Endodermal cell (in vitro differentiated cells): ENCODE results near the gene RELCH. TPM values are rescaled to one million over a fixed set of nuclear protein-coding genes. Genes with fewer than 3 reads are reported as not detected.

ENCODE experiments used
- DNase-seq: peaks from one replicate; pipeline ENCODE4 v3.0.0-alpha.2; 2017
- H3K27ac ChIP-seq: 2 replicates; pipeline ENCODE4 v1.5.1; 2013; ENCODE audit warnings: mild to moderate bottlenecking, low read depth, low read length, moderate library complexity
- H3K27me3 ChIP-seq: 2 replicates; pipeline ENCODE4 v1.6.1; 2013; ENCODE audit warnings: mild to moderate bottlenecking, low read length, moderate library complexity; ENCODE audit not compliant: insufficient read depth, control insufficient read depth, poor library complexity, severe bottlenecking
- H3K36me3 ChIP-seq: 2 replicates; pipeline ENCODE4 v1.7.0; 2013; ENCODE audit warnings: mild to moderate bottlenecking, low read length, moderate library complexity; ENCODE audit not compliant: control insufficient read depth, insufficient read depth
- H3K4me1 ChIP-seq: one replicate; pipeline ENCODE4 v1.7.0; 2013; ENCODE audit warnings: low read length; ENCODE audit not compliant: control insufficient read depth, insufficient read depth
- H3K4me3 ChIP-seq: 2 replicates; pipeline ENCODE4 v1.5.1; 2013; ENCODE audit warnings: mild to moderate bottlenecking, low read length, moderate library complexity
- H3K9ac ChIP-seq: 2 replicates; pipeline ENCODE4 v1.6.1; 2013; ENCODE audit warnings: mild to moderate bottlenecking, low read length, moderate library complexity; ENCODE audit not compliant: poor library complexity, severe bottlenecking; ENCODE audit errors: extremely low read depth
- H3K9me3 ChIP-seq: 2 replicates; pipeline ENCODE4 v1.6.1; 2013; ENCODE audit warnings: mild to moderate bottlenecking, low read length, moderate library complexity; ENCODE audit not compliant: control insufficient read depth
- H3K27ac Mint-ChIP-seq: 2 replicates; pipeline ENCODE4 v1.8.0; 2020; ENCODE audit warnings: mixed read lengths
- H3K27me3 Mint-ChIP-seq: 2 replicates; pipeline ENCODE4 v1.8.0; 2021; ENCODE audit warnings: mild to moderate bottlenecking, mixed read lengths; ENCODE audit not compliant: insufficient read depth
- H3K36me3 Mint-ChIP-seq: 2 replicates; pipeline ENCODE4 v1.8.0; 2020; ENCODE audit warnings: low read depth, mixed read lengths
- H3K4me1 Mint-ChIP-seq: 2 replicates; pipeline ENCODE4 v1.8.0; 2020; ENCODE audit warnings: mixed read lengths
- H3K4me3 Mint-ChIP-seq: 2 replicates; pipeline ENCODE4 v1.8.0; 2020; ENCODE audit warnings: mild to moderate bottlenecking, moderate library complexity, mixed read lengths
- H3K9me3 Mint-ChIP-seq: 2 replicates; pipeline ENCODE4 v1.8.0; 2020; ENCODE audit warnings: mild to moderate bottlenecking, mixed read lengths
- WGBS, 2 experiments: methylation state at CpG; one replicate each; pipeline versions ENCODE4 v1.1.5 to v1.1.7; 2013; ENCODE audit warnings: missing lambda C conversion rate in 2 of 2, mixed read lengths in 1 of 2; ENCODE audit not compliant: insufficient coverage in 1 of 2, insufficient read length in 1 of 2; 5-methylcytosine and 5-hydroxymethylcytosine counted together
- total RNA-seq, 2 donors: library from RNA; stranded (reverse); fragmentation: NEBNext Ultra II Directional in 1 of 2; extraction: Animal tissue kit (Norgen Biotek cat#: 25700) in 1 of 2; gene quantifications; 2 replicates in 1 of 2; 3 replicates in 1 of 2; pipeline ENCODE4 v1.2.1, GENCODE V29; 2021
- TF ChIP-seq, protein P1 (sequence below): fragments of 200-600 bp; sonication (generic); conservative IDR thresholded peaks from 2 replicates; pipeline ENCODE4 v1.5.0; 2021; ENCODE audit warnings: antibody characterized with exemption, mild to moderate bottlenecking

The RELCH gene
- total RNA-seq, 2 donors from 2014 or later = 29.4 to 32.0 TPM

DNA sequence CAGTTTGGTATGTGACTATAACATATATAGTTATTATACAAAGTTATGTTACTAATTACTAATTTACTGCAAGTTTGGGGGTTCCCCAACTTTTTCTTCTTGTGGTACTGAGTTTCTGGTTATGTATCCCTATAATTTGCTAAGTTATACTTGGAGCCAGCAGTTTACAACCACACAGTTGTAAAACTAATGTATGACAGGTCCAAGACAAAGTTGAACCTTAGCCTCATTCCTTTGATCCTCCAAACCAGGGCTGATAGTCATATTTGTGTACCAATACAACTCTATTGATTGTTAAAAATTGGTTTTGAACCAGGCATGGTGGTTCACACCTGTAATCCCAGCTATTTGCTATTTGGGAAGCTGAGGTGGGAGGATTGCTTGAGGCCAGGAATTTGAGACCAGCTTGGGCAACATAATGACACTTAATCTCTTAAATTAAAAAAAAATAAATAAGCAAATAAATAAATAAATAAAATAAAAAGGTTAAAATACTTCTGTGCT lies 24.3 kb downstream of the RELCH start:
- no peak for DNase-seq
- no peak overlapping the region for H3K27ac Mint-ChIP-seq
- no peak overlapping the region for H3K4me3 ChIP-seq
- H3K4me1 ChIP-seq = peaks cover 4% of the 10 kb centered on the region
- H3K36me3 Mint-ChIP-seq = peaks cover 15% of the 10 kb centered on the region
- H3K27ac ChIP-seq = no peak overlapping the region
- H3K36me3 ChIP-seq = peaks cover 40% of the 10 kb centered on the region
- H3K4me1 Mint-ChIP-seq = peaks cover 3% of the 10 kb centered on the region
- H3K27me3 Mint-ChIP-seq = no peaks in the 10 kb centered on the region
- no peaks in the 10 kb centered on the region for H3K9me3 Mint-ChIP-seq
- H3K9me3 ChIP-seq = no peaks in the 10 kb centered on the region
- no peak overlapping the region for H3K9ac ChIP-seq
- no peak overlapping the region for H3K4me3 Mint-ChIP-seq
- TF ChIP-seq, protein P1, sequence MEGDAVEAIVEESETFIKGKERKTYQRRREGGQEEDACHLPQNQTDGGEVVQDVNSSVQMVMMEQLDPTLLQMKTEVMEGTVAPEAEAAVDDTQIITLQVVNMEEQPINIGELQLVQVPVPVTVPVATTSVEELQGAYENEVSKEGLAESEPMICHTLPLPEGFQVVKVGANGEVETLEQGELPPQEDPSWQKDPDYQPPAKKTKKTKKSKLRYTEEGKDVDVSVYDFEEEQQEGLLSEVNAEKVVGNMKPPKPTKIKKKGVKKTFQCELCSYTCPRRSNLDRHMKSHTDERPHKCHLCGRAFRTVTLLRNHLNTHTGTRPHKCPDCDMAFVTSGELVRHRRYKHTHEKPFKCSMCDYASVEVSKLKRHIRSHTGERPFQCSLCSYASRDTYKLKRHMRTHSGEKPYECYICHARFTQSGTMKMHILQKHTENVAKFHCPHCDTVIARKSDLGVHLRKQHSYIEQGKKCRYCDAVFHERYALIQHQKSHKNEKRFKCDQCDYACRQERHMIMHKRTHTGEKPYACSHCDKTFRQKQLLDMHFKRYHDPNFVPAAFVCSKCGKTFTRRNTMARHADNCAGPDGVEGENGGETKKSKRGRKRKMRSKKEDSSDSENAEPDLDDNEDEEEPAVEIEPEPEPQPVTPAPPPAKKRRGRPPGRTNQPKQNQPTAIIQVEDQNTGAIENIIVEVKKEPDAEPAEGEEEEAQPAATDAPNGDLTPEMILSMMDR = no peak
- H3K27me3 ChIP-seq = no peaks in the 10 kb centered on the region

DNA sequence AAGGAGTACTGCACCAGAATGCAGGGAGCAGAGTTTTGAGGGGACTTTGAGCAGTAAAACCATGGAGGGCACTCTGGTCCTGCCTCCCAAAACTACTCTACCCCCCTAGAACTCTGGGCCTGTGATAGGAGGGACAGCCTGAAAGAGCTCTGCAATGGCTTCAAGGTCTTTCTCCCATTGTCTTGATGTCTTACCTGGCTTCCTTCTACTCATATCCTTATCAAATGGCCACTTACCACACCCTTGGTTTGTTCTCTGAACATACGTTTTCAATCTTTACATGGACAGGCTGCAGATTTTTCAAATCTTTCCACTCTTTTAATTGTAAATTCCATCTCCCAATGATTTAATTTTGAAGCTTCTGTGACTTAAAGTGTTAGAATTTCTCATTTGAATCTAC lies 27.7 kb downstream of the RELCH start:
- H3K9ac ChIP-seq = no peak overlapping the region
- no peak for DNase-seq
- Mint-ChIP-seq H3K27ac (no peak overlapping the region), H3K27me3 (no peaks in the 10 kb centered on the region), H3K4me1 (peaks cover 3% of the 10 kb centered on the region), H3K9me3 (no peaks in the 10 kb centered on the region), H3K4me3 (no peak overlapping the region), H3K36me3 (peaks cover 15% of the 10 kb centered on the region)
- WGBS, 2 experiments = 91 to 100% methylated on average over 1 of the region's 1 CpG
- no peak overlapping the region for H3K4me3 ChIP-seq
- H3K9me3 ChIP-seq = no peaks in the 10 kb centered on the region
- H3K36me3 ChIP-seq = peaks cover 38% of the 10 kb centered on the region
- TF ChIP-seq, protein P1 = no peak
- H3K27ac ChIP-seq = no peak overlapping the region
- peaks cover 4% of the 10 kb centered on the region for H3K4me1 ChIP-seq
- no peaks in the 10 kb centered on the region for H3K27me3 ChIP-seq

DNA sequence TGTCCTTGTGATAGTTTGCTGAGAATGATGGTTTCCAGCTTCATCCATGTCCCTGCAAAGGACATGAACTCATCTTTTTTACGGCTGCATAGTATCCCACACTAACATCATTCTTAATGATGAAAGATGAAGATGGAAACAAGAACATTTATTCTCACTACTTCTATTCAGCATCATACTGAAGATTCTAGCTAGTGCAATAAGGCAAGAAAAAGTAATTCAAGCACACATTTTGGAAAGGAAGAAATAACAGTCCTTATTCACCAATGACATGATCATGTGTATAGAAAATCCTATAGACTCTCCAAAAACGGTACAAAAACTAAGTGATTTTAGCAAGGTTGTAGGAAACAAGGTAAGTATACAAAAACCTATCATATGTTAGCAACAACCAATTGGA lies 37.2 kb downstream of the RELCH start:
- peaks cover 13% of the 10 kb centered on the region for H3K9me3 ChIP-seq

More for the DNA sequence above, 37.2 kb downstream of the RELCH start:
- Mint-ChIP-seq H3K4me3 (no peak overlapping the region), H3K27me3 (no peaks in the 10 kb centered on the region), H3K9me3 (peaks cover 14% of the 10 kb centered on the region), H3K27ac (no peak overlapping the region), H3K4me1 (no peaks in the 10 kb centered on the region), H3K36me3 (peaks cover 51% of the 10 kb centered on the region)
- 83% methylated on average over 2 of the region's 2 CpGs; no CpG with 5 or more reads in 1 of the 2 experiments for WGBS, 2 experiments
- H3K27ac ChIP-seq = no peak overlapping the region
- TF ChIP-seq, protein P1 = no peak
- H3K4me1 ChIP-seq = no peaks in the 10 kb centered on the region
- H3K27me3 ChIP-seq = no peaks in the 10 kb centered on the region
- DNase-seq = no peak
- H3K4me3 ChIP-seq = peak overlapping the region; percentile 56
- H3K9ac ChIP-seq = no peak overlapping the region
- H3K36me3 ChIP-seq = peaks cover 81% of the 10 kb centered on the region
